ENCODE results near the gene UST. TPM values are rescaled to one million over a fixed set of nuclear protein-coding genes. Genes with fewer than 3 reads are reported as not detected.

The UST gene
- total RNA-seq (2014; rRNA removed; shearing (Covaris generic)) (0.59 and 1.4 TPM in 2 replicates), total RNA-seq (2022) (3.4 and 4.1 TPM in 2 replicates), Bru-seq, nascent RNA (percentile 47 among the genes with signal in this experiment), BruChase-seq, experiment 1, labeled RNA remaining after a 6-hour chase (percentile 50 among the genes with signal in this experiment), BruChase-seq, experiment 2, labeled RNA remaining after a 2-hour chase (percentile 50 among the genes with signal in this experiment)
- long read RNA-seq, full-length matches to known transcripts, result 2 of 8 reads
- long read RNA-seq, partial matches to known transcripts, result 1 of 8 reads
- long read RNA-seq, other reads (novel, unspliced or antisense), result 5 of 8 reads

GRCh38 chr6:148746363-148747144 lies at the start of gene UST:
Gene UST, plus strand, starts transcription at chr6:148747030. Its CDS starts 401 bp downstream, at chr6:148747431.
- H4K20me1 ChIP-seq (ENCODE audit: insufficient read depth, low read length), result no peaks in the 10 kb centered on the region
- TF ChIP-seq CTCF (conservative IDR thresholded peaks at IDR 0.05; ENCODE audit: low read length) (peak; percentile 88), EZH2phosphoT487 (IDR thresholded peaks at IDR 0.05; ENCODE audit: borderline replicate concordance, low read depth, low read length) (no peak)
- intact Hi-C loops (cut with micrococcal nuclease; ENCODE audit: unreplicated experiment), result loop anchor here (1.0 to 2.0 kb wide), 4 partner anchors 168 to 280 kb away; no protein-coding TSS in a partner anchor
- CTCF ChIA-PET (ENCODE audit: unreplicated experiment), result no interaction called here
- no peaks in the 10 kb centered on the region for H3K9me2 ChIP-seq (ENCODE audit: insufficient read depth, low read length)
- peak; percentile 83 for DNase-seq (ENCODE audit: low spot score)
- no peaks in the 10 kb centered on the region for H3K9me3 ChIP-seq (ENCODE audit: low read length)
- no peaks in the 10 kb centered on the region for H3K79me2 ChIP-seq (ENCODE audit: insufficient read depth, low read depth, low read length)
- POLR2A ChIA-PET, result interaction anchor here (0.6 kb wide), 1 partner anchor 11 kb away, joined by 3 read pairs; no protein-coding TSS in a partner anchor
- H2AFZ ChIP-seq (ENCODE audit: low read length), result peak within 1 kb of the TSS; percentile 96
- peaks cover 14% of the 10 kb centered on the region for H3K4me1 ChIP-seq (ENCODE audit: insufficient read depth, low read length, poor library complexity, severe bottlenecking)
- no peaks in the 10 kb centered on the region for H3K36me3 ChIP-seq (ENCODE audit: insufficient read depth, low read length)
- peak within 1 kb of the TSS; percentile 84 for H3K4me3 ChIP-seq (ENCODE audit: low read depth, low read length, poor library complexity, severe bottlenecking)
- H3K4me2 ChIP-seq (ENCODE audit: low read length), result peak within 1 kb of the TSS; percentile 77
- H3K27ac ChIP-seq (ENCODE audit: low read depth, low read length, poor library complexity, severe bottlenecking), result no peak within 1 kb of the TSS
- no TSS peak for BruUV-seq (replicated peaks)

GRCh38 chr6:148697895-148698440 lies 48.9 kb upstream of the UST start:
- intact Hi-C loops (cut with micrococcal nuclease; ENCODE audit: unreplicated experiment), result no loop called here
- Histone ChIP-seq H2AFZ (ENCODE audit: low read length) (no peak overlapping the region), H3K9me3 (ENCODE audit: low read length) (peaks cover 3% of the 10 kb centered on the region; the same call in 1 of the 2 replicates), H3K79me2 (ENCODE audit: insufficient read depth, low read depth, low read length) (no peaks in the 10 kb centered on the region), H3K4me2 (ENCODE audit: low read length) (no peak overlapping the region), H3K9me2 (ENCODE audit: insufficient read depth, low read length) (no peaks in the 10 kb centered on the region), H3K36me3 (ENCODE audit: insufficient read depth, low read length) (no peaks in the 10 kb centered on the region), H3K4me1 (ENCODE audit: insufficient read depth, low read length, poor library complexity, severe bottlenecking) (peaks cover 25% of the 10 kb centered on the region), H3K27ac (ENCODE audit: low read depth, low read length, poor library complexity, severe bottlenecking) (no peak overlapping the region), H4K20me1 (ENCODE audit: insufficient read depth, low read length) (no peaks in the 10 kb centered on the region), H3K4me3 (ENCODE audit: low read depth, low read length, poor library complexity, severe bottlenecking) (no peak overlapping the region)
- no TSS peak for BruUV-seq (replicated peaks)
- ChIA-PET CTCF (ENCODE audit: unreplicated experiment) (no interaction called here), POLR2A (interaction anchor here (0.6 to 0.9 kb wide), 3 partner anchors 16 to 125 kb away, joined by 3 to 4 read pairs (median 3); no protein-coding TSS in a partner anchor)
- TF ChIP-seq EZH2phosphoT487 (IDR thresholded peaks at IDR 0.05; ENCODE audit: borderline replicate concordance, low read depth, low read length), result no peak
- no peak for TF ChIP-seq CTCF (conservative IDR thresholded peaks at IDR 0.05; ENCODE audit: low read length)
- no peak for DNase-seq (ENCODE audit: low spot score)

Measured in OCI-LY7 (cell line).